IPS-NIHi11 (cell line): Measurements from ENCODE around the gene CC2D1A.

Experiments
- DNase-seq: peaks from one replicate; pipeline ENCODE4 v3.0.0; 2012; ENCODE audit warnings: mixed read lengths, low spot score

Gene CC2D1A

DNA sequence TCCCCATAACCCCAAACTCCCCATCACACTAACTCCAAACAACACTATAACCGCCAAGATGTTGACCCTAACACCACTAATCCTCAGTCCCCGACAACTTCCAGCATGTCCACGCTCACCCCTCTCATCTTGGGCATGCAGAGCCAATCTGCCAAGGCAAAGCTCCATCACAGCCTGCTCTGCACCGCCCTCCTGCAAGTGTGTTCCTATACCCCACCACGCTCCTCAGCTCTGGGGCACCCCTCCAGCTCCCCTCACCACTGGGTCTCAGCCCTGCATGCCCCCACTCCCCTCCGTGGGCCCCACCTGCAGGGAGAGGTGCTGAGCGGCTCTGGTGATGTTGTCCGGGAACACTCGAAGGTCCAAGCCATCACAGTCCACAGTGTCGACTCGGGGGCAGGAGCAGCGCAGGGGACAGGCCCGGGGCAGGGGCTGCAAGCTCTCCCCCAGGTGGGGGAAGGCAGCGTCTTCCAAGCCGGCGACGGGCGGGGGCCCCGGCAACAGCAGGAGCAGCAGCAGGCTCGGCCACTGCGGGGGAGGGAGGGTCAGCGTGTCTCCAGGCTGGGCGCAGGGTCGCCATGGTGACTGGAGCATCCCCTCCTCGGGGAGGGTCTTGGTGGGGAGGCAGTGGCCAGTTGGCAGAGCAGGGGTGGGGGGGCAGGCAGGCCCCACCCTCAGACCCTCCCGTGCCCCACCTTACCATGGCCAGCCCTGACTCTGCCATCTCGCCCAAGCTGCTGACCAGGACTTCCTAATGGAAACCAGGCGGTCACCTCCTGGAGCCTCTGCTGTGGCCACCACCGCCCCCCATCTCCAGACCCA lies 31.7 kb downstream of the CC2D1A start:
- DNase-seq: peak; percentile 44

DNA sequence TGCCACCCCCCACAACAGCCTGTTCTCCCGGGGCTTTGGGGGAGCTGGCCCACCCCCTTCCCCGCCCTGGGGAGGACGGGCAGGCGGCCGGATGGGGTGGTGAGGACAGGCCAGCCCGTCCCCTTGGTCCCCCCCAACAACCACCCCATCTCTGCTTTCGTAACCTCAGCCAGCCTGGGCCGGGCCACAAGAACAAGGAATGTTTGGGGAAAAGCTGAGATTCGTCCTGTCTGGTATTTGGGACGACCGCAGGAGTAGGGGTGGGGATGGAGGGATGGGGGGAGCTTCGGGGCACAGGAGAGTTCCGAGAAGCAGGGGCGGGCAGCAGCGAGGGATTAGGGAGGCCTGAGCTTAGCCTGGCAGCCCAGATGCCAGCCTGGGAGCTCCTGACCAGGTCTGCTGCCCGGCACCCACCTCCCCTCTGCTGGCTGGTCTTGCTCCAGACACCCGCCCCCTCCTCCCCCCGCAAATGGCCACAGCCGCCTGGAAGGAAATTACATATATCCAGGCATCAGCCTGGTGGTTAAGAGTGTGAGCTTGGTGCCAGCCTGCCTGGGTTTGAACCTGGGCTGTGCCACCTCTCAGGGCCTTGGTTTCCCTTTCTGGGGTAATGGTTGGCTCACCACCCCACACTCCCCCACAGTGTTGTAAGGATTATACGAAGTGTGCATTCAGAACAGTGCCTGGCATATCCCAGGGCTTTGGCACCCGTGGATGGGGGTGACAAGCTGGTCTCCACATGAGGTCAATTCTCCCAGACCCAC lies 32.5 kb downstream of the CC2D1A start, which contains the start of gene PODNL1:
TSS of gene PODNL1 (minus strand) at position 117 of the 764 bp plus-strand sequence. CDS start 236 bp downstream, outside the sequence.
- DNase-seq: no peak

DNA sequence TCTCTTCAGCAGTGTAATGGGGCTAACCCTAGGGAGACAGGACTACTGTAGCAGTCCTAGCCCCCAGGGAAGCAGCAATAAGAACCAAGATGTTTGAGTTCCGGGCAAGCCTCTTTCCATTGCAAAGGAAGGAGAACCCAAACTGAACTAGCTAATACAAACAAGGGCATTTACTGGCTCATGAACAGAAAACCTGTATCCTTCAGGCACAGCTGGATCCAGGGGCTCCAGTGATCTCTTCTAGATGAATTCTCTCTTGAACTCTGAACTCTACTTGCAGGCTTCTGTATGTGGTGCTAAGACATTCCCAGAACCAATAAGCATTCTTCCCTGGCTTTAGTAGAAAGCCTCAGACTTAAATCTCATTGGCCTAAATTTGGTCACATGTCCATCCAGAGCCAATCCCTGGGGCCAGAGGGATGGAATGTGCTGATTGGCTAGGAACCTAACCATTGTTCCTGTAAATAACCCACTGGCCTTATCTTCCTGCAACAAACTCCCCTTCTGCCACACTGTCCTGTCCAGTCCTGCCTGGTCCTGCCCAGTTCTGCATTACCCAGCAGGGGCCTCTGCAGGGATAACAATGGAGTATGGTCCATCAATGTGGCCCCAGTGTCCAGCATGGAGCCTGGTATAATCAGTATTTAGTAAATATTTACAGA lies 36.2 kb downstream of the CC2D1A start:
- DNase-seq: no peak

DNA sequence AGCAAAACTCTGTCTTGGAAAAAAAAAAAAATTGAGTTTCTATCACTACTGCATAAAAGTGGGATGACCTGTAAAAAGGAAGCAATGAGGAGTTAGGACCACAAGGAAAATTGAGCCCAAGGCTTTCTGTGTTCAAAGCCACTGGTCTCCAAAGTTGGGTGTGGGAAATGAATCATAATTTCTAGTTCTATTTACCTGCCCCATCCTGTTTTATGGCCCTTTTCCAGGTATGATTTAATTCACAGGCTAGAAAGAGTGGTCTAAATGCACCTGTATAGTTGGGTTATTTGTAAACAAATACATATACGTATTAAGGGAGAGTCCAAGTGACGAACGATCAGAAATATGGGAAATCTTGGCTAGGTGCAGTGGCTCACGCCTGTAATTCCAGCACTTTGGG lies 40.4 kb downstream of the CC2D1A start:
- DNase-seq: no peak

DNA sequence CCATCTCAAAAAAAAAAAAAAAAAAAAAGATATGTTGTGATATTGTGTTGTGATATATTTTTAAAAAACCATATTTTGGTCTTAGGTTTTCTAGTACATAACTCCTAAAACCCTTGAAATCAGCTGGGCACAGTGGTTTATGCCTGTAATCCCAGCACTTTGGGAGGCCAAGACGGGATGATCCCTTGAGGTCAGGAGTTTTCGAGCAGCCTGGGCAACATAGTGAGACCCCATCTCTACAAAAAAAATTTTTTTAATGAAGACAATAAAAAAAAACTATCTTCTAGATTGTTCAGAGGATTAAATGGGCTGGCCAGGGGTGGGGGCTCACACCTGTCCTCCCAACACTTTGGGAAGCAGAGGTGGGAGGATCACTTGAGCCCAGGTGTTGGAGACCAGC lies 45.0 kb downstream of the CC2D1A start:
- no peak for DNase-seq

DNA sequence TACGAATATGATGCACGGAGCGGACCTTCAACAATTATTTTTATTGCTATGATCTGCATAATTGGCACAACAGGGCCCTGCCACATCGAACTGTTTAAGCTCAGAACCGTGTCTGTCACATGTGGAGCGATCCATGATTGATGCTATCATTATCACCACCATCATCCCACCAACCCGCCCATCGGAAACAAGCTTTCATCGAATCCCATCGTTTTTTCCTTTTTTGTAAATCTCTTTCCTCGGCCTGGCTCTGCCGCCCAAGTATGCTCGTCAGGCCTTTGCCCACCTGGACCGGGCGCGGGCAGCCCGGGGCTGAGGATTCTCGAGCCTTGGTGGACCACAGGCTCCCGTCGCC lies 45.8 kb downstream of the CC2D1A start:
- DNase-seq: no peak

DNA sequence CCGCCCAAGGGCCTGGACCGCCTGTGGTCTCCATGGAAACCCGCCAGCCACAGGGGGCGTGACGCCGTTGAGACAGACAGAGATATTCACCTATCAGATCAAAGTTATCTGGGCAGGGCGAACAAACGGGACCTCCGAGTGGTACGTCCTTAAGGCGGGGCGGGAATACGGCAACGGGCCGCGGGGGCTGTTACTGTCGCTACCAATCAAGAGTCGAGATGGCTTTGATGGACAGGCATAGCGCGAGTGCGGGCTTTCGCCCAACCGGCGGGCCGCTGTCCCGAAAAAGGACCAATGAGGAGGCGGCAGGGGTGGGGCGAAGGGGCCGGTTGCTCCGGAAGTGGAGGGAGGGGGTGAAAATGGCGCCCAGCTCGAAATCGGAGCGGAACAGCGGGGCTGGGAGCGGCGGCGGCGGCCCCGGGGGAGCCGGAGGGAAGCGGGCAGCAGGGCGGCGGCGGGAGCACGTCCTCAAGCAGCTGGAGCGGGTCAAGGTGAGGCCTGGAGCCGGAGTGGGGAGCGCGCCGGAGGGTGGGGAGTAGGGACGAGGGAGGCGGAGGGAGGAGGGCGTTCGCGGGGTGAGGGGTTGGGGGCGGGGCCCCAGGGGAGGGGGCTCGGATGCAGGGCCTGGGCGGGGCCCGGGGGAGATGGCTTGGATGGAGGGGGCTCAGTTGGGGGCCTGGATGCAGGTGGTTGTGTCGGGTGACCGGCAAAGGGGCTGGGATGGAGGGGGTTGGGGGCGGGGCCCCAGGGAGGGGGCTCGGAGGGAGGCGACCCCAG lies 46.3 kb downstream of the CC2D1A start, which contains the start of gene DCAF15:
TSS of gene DCAF15 (plus strand) at position 356 of the 777 bp plus-strand sequence. CDS start at position 360, 4 bp downstream.
- DNase-seq: peak; percentile 99

DNA sequence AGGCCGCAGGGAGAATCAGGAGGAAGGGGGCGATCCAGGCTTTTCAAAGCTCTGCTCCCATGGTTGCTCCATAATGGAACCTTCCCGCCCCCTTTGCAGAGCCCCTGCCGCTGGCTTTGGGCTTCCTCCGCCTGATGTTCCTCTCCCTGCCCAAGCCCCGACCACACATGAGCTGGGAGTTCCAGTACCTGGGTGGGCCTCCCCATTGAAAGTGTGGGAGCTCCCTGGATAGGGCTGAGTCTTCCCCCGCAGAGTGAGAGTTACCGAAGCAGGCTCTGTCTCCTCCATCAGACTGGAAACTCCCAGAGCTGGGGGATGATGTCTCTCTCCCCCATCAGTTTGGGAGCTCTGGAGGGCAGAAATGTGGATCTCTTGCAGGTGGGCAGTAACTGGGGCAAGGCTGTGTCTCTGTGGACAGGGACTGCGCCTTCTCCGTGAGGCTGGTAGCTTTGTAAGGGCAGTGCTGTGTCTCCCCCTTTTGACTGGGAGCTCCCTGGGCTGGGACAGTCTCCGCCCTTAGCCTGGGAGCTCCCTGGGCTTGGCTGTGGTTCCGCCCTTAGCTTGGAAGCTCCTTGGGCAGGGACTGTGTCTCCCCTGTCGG lies 47.0 kb downstream of the CC2D1A start:
- DNase-seq: peak; percentile 60

DNA sequence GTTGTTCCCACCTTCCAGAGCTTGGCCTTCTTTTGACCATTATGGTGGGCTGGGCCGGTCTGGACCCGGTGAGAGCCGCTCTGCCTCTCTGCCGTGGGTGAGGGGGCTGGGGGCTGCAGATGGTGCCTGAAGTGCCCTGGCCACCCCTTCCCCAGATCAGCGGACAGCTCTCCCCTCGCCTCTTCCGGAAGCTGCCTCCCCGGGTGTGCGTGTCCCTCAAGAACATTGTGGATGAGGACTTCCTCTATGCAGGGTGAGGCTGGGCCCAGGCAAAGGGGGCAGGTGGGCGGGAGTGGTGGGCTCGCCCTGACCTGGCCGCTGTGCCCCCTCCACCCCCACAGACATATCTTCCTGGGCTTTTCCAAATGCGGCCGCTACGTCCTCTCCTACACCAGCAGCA lies 48.2 kb downstream of the CC2D1A start:
- DNase-seq: no peak

DNA sequence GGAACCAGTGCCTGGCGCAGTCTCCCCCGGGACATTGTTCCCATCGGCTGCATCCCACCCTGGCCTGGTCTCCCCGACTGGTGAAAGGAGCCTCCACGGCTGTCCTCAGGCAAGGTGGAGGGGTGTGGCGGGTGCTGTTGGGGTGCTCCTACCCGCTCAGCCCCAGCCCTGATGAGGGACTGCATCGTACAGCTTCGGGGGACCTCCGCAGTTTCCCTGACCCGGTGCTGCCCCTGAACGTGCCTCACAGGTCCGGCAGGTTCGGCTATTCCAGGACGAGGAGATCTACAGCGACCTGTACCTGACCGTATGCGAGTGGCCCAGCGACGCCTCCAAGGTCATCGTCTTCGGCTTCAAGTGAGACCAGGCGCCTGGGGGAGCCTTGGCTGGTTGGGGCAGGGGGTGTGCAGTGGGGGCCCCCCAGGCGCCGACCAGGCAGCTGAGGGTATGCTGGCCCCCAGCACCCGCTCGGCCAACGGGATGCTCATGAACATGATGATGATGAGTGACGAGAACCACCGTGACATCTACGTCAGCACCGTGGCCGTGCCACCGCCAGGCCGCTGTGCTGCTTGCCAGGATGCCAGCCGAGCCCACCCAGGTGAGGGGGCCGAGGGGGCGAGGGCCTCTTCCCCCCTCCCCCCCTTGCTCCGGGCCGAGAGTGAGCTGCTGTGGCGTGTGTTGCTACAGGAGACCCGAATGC lies 49.8 kb downstream of the CC2D1A start:
- DNase-seq: no peak

DNA sequence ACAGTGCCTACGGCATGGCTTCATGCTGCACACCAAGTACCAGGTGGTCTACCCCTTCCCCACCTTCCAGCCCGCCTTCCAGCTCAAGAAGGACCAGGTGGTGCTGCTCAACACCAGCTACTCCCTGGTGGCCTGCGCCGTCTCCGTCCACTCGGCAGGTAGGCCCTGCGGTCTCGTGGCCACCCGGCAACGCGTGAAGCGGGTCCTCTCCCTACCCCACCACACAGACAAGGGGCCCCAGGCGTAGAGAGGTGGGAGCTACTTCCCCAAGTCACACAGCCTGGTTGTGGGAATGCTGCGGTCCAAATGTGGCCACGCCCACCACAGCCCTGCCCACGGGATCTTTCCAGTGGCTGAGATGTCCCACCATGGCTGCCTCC lies 50.4 kb downstream of the CC2D1A start:
- no peak for DNase-seq

DNA sequence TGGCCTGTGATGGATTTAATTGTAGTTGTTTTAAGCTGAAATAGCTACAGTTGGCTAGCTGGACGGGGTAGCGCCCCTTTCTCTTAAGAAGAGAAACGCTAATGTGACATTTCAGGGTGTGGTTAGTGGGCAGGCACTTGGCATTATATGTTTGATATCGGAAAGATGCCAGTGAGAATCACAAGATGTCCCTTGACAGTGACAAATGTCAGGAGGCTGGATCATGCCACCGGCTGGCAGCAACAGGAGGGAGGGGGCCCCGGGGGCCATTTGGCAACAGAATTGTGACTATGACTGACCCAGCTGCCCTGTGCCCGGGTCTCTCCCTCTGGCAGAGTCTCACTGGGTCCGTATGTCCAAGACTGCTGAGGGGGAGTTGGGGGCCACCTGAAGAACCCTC lies 51.0 kb downstream of the CC2D1A start:
- no peak for DNase-seq

DNA sequence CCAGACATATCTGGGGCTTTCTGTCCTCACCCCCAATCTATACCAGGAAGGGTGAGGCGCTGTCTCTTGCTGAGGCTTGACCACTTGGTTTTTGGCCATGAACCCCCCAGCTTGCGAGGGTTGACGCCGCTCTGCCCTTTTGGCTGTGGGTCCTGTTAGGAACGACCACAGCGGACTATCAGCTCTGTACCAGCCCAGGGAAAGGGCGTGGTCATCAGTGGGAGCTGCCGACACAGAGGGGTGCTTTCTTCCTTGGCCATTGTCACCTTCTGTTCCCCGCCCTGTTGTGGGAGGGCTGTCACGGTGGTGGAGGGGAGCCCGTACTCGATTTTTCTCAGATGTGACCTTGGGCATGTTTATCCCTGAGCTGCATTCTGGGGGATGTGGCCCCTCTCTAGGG lies 52.0 kb downstream of the CC2D1A start:
- no peak for DNase-seq

DNA sequence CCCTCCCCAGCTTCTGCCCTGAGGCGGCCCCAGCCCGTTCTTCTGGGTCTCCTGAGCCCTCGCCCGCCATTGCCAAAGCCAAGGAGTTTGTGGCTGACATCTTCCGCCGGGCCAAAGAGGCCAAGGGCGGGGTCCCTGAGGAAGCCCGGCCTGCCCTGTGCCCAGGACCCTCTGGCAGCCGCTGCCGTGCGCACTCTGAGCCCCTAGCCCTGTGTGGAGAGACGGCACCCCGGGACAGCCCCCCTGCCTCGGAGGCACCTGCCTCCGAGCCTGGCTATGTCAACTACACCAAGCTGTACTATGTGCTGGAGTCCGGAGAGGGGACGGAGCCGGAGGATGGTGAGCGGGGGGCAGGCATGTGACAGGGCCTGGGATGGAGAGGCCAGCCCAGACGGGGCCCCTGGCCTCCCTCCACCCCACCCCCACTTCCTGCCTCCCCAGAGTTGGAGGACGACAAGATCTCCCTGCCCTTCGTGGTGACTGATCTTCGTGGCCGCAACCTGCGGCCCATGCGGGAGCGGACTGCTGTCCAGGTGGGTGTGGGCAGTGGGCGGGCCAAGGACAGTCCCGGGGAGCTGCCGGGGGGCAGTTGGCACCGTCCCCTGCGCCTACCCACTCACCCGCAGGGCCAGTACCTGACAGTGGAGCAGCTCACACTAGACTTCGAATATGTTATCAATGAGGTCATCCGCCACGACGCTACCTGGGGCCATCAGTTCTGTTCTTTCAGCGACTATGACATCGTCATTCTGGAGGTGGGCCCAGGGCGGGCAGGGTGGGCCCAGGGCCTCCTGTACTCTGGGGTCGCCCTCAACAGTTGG lies 53.4 kb downstream of the CC2D1A start:
- no peak for DNase-seq

DNA sequence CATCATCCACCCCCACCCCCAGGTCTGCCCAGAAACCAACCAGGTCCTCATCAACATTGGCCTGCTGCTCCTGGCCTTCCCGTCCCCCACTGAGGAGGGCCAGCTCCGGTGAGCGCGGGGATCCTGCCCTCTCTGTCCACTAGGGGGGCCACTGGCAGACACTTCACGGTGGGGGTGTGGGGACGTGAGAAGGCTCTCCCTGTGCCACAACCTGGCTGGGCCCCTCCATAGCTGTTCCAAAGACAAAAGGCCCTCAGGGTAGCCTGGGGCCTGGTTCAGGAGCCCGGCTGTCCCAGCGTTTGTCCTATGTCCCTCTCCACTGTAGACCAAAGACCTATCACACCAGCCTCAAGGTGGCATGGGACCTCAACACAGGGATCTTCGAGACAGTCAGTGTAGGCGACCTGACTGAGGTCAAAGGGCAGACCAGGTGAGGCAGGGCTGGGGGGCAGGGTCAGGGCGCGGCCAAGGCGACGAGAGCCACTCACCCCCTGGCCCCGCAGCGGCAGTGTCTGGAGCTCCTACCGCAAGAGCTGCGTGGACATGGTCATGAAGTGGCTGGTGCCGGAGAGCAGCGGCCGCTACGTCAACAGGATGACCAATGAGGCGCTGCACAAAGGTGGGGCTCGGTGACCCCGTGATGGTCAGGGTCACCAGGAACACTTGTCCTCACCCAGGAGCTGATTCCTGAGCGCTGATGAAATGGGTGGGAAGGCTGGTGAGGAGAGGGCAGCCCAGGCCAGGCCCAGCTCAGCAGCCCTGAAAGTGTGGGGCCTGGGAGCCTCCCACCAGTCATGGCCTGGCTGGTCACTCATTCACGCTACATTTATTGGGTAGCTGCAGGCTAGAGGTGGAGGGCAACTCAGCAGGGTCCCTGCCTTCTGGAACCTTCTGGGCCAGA lies 54.2 kb downstream of the CC2D1A start:
- DNase-seq: peak; percentile 81

DNA sequence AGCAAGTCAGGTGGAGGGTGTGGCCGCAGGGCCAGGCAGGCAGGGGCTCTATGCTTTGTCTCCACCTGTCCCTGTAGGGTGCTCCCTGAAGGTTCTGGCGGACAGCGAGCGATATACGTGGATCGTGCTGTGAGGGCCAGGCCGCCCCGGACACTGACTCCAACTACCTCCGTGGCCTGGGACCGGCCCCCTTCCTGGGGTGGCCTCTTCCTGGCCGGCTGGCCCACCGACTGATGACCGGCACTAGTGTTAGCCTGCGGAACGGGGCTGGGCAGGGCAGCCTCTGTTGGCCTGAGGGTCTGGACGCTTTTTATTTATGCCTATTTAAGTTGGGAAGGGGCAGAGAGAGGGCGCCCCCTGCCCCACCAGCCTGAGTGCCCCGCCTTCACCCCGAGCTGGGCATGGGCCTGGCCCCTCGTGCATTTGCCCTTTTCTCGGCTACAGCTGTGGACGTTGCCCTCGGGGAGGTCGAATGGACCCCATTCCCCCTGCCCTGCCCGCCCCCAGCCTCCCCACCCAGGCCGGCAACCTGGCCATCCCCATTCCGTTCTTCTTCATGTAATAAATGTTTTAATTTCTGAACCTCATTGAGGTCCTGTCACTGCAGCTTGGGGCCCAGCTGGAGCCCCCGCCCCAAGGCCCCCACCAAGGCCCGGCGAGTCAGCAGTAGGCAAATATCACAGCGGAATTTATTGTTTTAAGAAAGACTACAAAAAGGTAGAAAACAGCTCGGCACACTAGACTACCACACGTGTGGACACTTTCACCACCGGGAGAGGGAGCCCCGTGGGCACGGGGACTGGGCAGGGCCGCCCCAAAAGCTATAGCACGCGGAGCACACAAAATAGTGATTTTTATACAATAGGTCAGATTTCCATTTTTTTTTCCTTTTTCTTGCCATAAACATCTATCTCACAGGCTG lies 55.1 kb downstream of the CC2D1A start:
- DNase-seq: no peak

DNA sequence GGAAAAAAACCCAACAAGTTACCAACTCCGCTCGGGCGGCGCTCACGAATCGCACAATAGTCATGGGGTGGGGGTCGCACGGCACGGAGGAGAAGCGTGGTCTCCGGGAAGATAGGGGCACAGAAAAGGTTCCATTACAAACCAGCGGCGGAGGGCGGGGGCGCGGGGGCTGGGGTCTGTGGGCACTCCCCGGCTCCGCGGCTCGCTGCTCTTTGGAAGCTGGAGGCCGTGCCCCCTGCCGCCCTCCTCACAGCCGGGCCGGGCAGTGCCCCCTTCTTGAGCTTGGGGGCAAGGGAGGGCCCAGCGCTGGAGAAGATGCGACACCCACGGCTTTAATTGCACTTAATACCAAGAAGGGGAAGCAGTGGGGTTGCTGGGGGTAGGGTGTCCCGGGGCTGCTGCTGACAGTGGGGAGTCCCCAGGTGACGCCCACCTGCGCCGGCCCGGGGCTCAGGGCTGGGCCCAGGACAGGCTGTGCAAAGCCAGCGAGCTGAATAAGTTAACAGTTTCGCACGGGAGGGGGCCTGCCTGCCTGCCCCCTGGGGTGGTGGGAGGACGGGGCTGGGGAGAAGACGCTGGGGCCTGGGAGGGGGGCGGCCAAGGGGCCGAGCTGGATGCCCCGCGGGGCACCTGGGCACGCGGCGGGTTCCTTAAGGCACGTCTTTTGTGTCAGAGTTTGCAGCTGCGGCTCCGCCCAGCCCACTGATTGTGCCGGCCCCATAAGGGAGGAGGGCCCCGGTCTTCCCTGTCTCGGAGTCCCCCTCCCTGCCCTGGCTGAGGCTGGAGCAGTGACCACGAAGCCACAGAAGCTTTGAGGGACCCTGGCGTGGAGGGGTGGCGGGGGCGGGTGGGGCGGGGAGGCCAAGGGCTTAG lies 56.1 kb downstream of the CC2D1A start:
- peak; percentile 85 for DNase-seq
